GM12873 (cell line): ENCODE results near the gene NBL1.

Experiments used
- CTCF ChIP-seq: IDR thresholded peaks from 2 replicates; pipeline ENCODE4 v1.5.1; 2012; ENCODE audit warnings: low read depth, mild to moderate bottlenecking, moderate library complexity, low read length, control low read depth; ENCODE audit not compliant: insufficient read depth; ENCODE audit errors: missing control alignments

Gene NBL1

GRCh38 chr1:19650416-19651140, 6.5 kb downstream of the NBL1 start:
- no peak for TF ChIP-seq CTCF

DNA sequence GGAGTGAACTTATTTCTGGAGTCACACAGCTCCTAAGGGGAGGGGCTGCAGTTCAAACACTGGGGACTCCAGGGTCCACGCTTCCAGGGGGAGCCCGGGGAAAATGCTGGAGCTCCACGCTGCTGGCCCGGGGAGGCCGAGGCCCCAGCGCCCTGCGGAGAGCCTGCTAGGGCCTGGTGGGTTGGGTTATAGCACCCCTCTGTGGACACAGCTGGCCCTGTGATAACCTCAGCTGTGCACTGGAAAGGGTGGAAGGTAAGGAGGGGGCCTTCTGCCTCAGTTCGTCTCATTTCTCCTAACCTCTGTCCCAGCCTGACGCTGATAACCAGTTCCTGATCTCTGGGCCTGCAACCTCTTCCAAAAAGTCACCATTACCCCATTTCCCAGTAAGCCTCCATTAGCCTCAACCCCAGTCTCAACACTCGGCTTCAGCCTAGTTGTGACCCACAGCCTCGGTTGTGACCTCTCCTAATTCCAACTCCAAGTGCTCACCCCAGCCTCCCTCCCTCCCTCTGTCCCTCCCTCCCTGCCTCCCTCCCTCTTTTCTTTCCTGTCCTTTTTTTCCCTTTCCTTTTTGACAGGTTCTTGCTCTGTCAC, 7.1 kb downstream of the NBL1 start:
- TF ChIP-seq CTCF = peak; percentile 74

DNA sequence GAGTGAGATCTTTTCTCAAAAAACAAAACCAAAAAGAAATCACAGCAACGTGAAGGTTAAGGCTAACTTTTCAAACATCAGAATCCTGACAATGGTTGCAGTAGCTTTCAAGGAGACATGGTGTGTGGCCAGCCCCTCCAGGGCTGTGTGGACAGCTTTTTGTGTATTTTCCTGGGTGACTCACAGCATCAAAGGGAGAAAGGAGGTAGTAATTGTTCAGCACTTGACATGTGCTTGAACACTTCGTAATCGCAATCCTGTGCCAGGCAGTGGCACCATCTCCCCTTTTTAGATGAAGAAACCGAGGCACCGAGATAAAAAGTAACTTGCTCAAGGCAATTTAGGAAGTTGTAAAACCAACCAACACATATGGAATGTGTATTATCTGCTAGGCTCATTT, 10.3 kb downstream of the NBL1 start:
- TF ChIP-seq CTCF = no peak

DNA sequence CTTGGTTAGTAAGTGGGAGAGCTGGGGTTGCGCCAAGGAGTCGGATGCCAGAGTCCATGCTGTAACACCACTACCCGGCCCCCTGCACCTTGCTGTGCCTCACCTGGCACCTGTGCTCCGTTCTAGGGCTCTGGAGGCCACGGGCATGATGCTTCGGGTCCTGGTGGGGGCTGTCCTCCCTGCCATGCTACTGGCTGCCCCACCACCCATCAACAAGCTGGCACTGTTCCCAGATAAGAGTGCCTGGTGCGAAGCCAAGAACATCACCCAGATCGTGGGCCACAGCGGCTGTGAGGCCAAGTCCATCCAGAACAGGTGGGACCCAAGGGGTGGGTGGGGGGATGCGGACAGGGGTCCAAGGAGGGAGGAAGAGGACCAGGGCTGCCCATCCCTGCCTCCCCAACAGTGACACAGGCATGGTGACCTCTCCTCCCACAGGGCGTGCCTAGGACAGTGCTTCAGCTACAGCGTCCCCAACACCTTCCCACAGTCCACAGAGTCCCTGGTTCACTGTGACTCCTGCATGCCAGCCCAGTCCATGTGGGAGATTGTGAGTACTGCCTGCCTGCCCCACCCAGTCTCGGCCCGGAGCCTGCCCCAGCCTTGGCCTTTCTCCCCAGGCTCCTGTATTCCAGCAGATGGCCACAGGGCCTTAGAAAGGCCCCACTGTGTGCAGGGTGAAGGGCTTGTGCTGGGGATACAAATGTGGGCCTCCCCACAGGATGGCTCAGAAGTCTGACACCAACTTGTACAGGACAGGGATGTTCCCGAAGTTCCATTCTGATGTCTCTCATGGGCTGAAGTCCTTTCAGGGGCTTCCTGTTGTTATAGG, 11.0 kb downstream of the NBL1 start:
- no peak for TF ChIP-seq CTCF

- TF ChIP-seq CTCF = no peak
Observed at GRCh38 chr1:19655718-19656080, 11.6 kb downstream of the NBL1 start.

GRCh38 chr1:19656134-19656779, 12.1 kb downstream of the NBL1 start:
- TF ChIP-seq CTCF = no peak
